ENCODE data around the gene TASOR2.

Gene TASOR2

GRCh38 chr10:5655121-5655520 lies 29.5 kb upstream of the TASOR2 start:
- TF ChIP-seq EZH2phosphoT487 (IDR thresholded peaks at IDR 0.05; ENCODE audit: low read depth), result no peak
- TF ChIP-seq CTCF (IDR thresholded peaks at IDR 0.05; ENCODE audit: low read depth, low read length), result no peak
- Histone ChIP-seq H2AFZ (ENCODE audit: low read depth, low read length) (no peak overlapping the region), H3K4me1 (ENCODE audit: low read length) (peaks cover 8% of the 10 kb centered on the region), H3K27ac (ENCODE audit: low read length) (no peak overlapping the region), H3K9me3 (ENCODE audit: insufficient read depth, low read length) (no peaks in the 10 kb centered on the region), H3K4me3 (ENCODE audit: low read length) (no peak overlapping the region), H3K27me3 (ENCODE audit: low read depth, low read length) (no peaks in the 10 kb centered on the region), H3K79me2 (ENCODE audit: low read length) (no peaks in the 10 kb centered on the region), H3K9ac (ENCODE audit: low read length) (no peak overlapping the region), H3K36me3 (replicated peaks; ENCODE audit: low read depth, low read length) (no peaks in the 10 kb centered on the region), H3K4me2 (ENCODE audit: low read length) (no peak overlapping the region), H4K20me1 (ENCODE audit: insufficient read depth, low read length) (no peaks in the 10 kb centered on the region)

GRCh38 chr10:5656737-5657579 lies 27.7 kb upstream of the TASOR2 start:
- Histone ChIP-seq H3K27me3 (ENCODE audit: low read depth, low read length) (no peaks in the 10 kb centered on the region), H3K36me3 (replicated peaks; ENCODE audit: low read depth, low read length) (no peaks in the 10 kb centered on the region), H3K4me1 (ENCODE audit: low read length) (peaks cover 8% of the 10 kb centered on the region), H3K4me2 (ENCODE audit: low read length) (no peak overlapping the region), H3K9me3 (ENCODE audit: insufficient read depth, low read length) (no peaks in the 10 kb centered on the region), H2AFZ (ENCODE audit: low read depth, low read length) (no peak overlapping the region), H4K20me1 (ENCODE audit: insufficient read depth, low read length) (no peaks in the 10 kb centered on the region), H3K27ac (ENCODE audit: low read length) (no peak overlapping the region), H3K79me2 (ENCODE audit: low read length) (no peaks in the 10 kb centered on the region), H3K9ac (ENCODE audit: low read length) (no peak overlapping the region), H3K4me3 (ENCODE audit: low read length) (no peak overlapping the region)
- TF ChIP-seq EZH2phosphoT487 (IDR thresholded peaks at IDR 0.05; ENCODE audit: low read depth) (no peak), CTCF (IDR thresholded peaks at IDR 0.05; ENCODE audit: low read depth, low read length) (no peak)

GRCh38 chr10:5658871-5659618 lies 25.6 kb upstream of the TASOR2 start:
- Histone ChIP-seq H3K27me3 (ENCODE audit: low read depth, low read length) (no peaks in the 10 kb centered on the region), H2AFZ (ENCODE audit: low read depth, low read length) (no peak overlapping the region), H4K20me1 (ENCODE audit: insufficient read depth, low read length) (no peaks in the 10 kb centered on the region), H3K4me1 (ENCODE audit: low read length) (peaks cover 8% of the 10 kb centered on the region), H3K9me3 (ENCODE audit: insufficient read depth, low read length) (no peaks in the 10 kb centered on the region), H3K9ac (ENCODE audit: low read length) (no peak overlapping the region), H3K36me3 (replicated peaks; ENCODE audit: low read depth, low read length) (no peaks in the 10 kb centered on the region), H3K27ac (ENCODE audit: low read length) (no peak overlapping the region), H3K4me2 (ENCODE audit: low read length) (no peak overlapping the region), H3K79me2 (ENCODE audit: low read length) (no peaks in the 10 kb centered on the region), H3K4me3 (ENCODE audit: low read length) (no peak overlapping the region)
- TF ChIP-seq EZH2phosphoT487 (IDR thresholded peaks at IDR 0.05; ENCODE audit: low read depth) (no peak), CTCF (IDR thresholded peaks at IDR 0.05; ENCODE audit: low read depth, low read length) (no peak)
